ENCODE measurements around the gene MICU2. TPM values are rescaled to one million over a fixed set of nuclear protein-coding genes. Genes with fewer than 3 reads are reported as not detected.

Gene MICU2
- total RNA-seq, 4 donors from 2014 or later, result 31.6 to 39.5 (median 36.0) TPM

DNA sequence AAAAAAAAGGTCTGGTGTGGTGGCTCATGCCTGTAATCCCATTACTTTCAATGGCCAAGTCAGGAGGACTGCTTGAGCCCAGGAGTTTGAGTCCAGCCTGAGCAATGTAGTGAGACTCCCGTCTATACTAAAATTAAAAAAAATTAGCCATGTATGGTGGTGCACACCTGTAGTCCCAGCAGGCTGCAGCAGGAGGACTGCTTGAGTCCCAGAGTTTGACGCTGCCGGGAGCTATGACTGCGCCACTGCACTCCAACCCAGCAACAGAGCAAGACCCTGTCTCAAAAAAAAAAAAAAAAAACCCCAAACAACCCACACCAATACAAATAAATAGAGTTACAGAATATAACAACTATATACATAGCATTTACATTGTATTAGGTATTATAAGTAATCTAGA lies 65.7 kb downstream of the MICU2 start:
- intact Hi-C loops (cut with DNase I), result no loop called here
- H3K36me3 ChIP-seq, result peaks cover 0 to 20% (median 0%) of the 10 kb centered on the region in 4 donors
- no peak overlapping the region for H3K4me3 ChIP-seq
- no peaks in the 10 kb centered on the region for H3K9me3 ChIP-seq
- TF ChIP-seq POLR2A (IDR thresholded peaks at IDR 0.05; ENCODE audit: low read depth), result no peak
- TF ChIP-seq POLR2AphosphoS5 (IDR thresholded peaks at IDR 0.05), result no peak
- no peak for TF ChIP-seq EP300 (IDR thresholded peaks at IDR 0.05)
- TF ChIP-seq, protein P1, sequence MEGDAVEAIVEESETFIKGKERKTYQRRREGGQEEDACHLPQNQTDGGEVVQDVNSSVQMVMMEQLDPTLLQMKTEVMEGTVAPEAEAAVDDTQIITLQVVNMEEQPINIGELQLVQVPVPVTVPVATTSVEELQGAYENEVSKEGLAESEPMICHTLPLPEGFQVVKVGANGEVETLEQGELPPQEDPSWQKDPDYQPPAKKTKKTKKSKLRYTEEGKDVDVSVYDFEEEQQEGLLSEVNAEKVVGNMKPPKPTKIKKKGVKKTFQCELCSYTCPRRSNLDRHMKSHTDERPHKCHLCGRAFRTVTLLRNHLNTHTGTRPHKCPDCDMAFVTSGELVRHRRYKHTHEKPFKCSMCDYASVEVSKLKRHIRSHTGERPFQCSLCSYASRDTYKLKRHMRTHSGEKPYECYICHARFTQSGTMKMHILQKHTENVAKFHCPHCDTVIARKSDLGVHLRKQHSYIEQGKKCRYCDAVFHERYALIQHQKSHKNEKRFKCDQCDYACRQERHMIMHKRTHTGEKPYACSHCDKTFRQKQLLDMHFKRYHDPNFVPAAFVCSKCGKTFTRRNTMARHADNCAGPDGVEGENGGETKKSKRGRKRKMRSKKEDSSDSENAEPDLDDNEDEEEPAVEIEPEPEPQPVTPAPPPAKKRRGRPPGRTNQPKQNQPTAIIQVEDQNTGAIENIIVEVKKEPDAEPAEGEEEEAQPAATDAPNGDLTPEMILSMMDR (IDR thresholded peaks at IDR 0.05), result no peak
- no peak for DNase-seq (ENCODE audit: extremely low spot score)
- 94% methylated on average over 4 of the region's 4 CpGs for WGBS
- H3K27ac ChIP-seq (replicated peaks in 1 of 4), result no peak overlapping the region
- H3K27me3 ChIP-seq, result no peaks in the 10 kb centered on the region
- H3K4me1 ChIP-seq, result no peaks in the 10 kb centered on the region

DNA sequence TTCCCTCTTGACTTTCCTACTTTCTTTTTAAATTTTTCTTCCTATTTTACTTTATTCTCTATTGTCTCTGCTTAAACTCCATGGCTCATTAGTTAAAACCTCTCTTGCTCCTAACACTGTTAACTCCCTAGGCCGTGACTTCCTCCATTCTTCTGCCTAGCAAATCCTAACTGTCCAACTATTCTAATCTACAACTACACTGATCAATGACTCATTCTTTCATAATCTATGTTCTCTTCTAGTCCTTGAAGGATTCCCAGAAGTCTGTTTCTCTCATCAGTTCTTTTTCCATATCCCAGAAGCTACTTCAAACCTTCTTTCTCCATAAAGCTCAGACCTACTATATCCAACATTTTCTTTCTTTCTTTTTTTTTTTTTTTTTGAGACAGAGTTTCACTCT lies 66.9 kb downstream of the MICU2 start:
- TF ChIP-seq, protein P1 (IDR thresholded peaks at IDR 0.05), result no peak
- TF ChIP-seq POLR2AphosphoS5 (IDR thresholded peaks at IDR 0.05) (no peak), EP300 (IDR thresholded peaks at IDR 0.05) (no peak), POLR2A (IDR thresholded peaks at IDR 0.05; ENCODE audit: low read depth) (no peak)
- intact Hi-C loops (cut with DNase I), result no loop called here
- no peaks in the 10 kb centered on the region for H3K27me3 ChIP-seq
- H3K9me3 ChIP-seq, result no peaks in the 10 kb centered on the region
- H3K4me3 ChIP-seq, result no peak overlapping the region
- H3K4me1 ChIP-seq, result no peaks in the 10 kb centered on the region
- DNase-seq (ENCODE audit: extremely low spot score), result no peak
- 91% methylated on average over 1 of the region's 1 CpG for WGBS
- H3K36me3 ChIP-seq, result peaks cover 0 to 20% (median 0%) of the 10 kb centered on the region in 4 donors
- H3K27ac ChIP-seq (replicated peaks in 1 of 4), result no peak overlapping the region

DNA sequence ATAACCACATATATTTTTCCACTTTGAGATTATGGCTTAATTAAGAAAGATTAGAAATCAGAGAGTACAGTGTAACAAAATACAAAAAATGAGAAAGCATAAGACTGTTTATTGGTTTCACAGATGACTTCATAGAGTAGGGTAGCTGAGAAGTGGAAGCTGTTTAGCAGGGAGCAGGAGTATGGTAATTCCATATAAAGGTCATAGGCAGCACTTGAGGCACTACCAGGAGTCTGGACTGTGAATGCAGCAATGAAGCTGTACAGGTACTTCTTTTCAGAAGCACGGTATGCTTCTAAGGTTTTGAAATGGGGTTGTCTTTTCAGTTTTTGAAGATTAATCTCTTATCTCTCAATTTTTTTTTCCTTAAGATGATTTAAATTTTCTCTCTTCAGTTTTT lies 69.2 kb downstream of the MICU2 start:
- Histone ChIP-seq H3K9me3 (no peaks in the 10 kb centered on the region), H3K36me3 (peaks cover 0 to 24% (median 0%) of the 10 kb centered on the region in 4 donors), H3K27me3 (no peaks in the 10 kb centered on the region), H3K27ac (replicated peaks in 1 of 4) (no peak overlapping the region), H3K4me1 (no peaks in the 10 kb centered on the region), H3K4me3 (no peak overlapping the region)
- 100% methylated on average over 1 of the region's 1 CpG for WGBS
- TF ChIP-seq, protein P1 (IDR thresholded peaks at IDR 0.05), result no peak
- TF ChIP-seq POLR2A (IDR thresholded peaks at IDR 0.05; ENCODE audit: low read depth) (no peak), POLR2AphosphoS5 (IDR thresholded peaks at IDR 0.05) (no peak), EP300 (IDR thresholded peaks at IDR 0.05) (no peak)
- no peak for DNase-seq (ENCODE audit: extremely low spot score)
- intact Hi-C loops (cut with DNase I), result no loop called here

DNA sequence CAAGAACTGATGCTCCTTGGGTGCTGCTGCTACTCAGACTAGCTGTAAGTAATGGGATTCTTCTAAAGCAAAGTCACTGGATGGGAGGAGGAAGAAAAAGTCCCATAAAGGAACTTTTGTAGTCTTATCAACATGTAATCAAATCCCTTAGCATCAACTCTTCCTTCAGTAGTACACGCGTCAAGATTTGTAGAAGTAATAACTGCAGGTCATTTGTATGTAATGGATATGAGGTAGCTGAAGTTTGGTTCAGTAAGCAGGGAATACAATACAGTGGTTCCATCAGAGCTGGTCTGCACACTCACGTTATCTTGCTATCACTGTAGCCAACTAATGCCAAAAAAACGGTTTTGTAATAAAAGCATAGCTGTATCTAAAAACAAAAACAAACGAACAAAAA lies 72.5 kb downstream of the MICU2 start:
- no peak for DNase-seq (ENCODE audit: extremely low spot score)
- H3K36me3 ChIP-seq, result peaks cover 0 to 19% (median 3%) of the 10 kb centered on the region in 4 donors
- no peak for TF ChIP-seq POLR2A (IDR thresholded peaks at IDR 0.05; ENCODE audit: low read depth)
- no peak for TF ChIP-seq EP300 (IDR thresholded peaks at IDR 0.05)
- TF ChIP-seq POLR2AphosphoS5 (IDR thresholded peaks at IDR 0.05), result no peak
- TF ChIP-seq, protein P1 (IDR thresholded peaks at IDR 0.05), result no peak
- H3K4me3 ChIP-seq, result no peak overlapping the region
- H3K27ac ChIP-seq (replicated peaks in 1 of 4), result no peak overlapping the region
- H3K4me1 ChIP-seq, result no peaks in the 10 kb centered on the region
- intact Hi-C loops (cut with DNase I), result no loop called here
- H3K27me3 ChIP-seq, result no peaks in the 10 kb centered on the region
- H3K9me3 ChIP-seq, result no peaks in the 10 kb centered on the region
- WGBS, result 94% methylated on average over 5 of the region's 5 CpGs

DNA sequence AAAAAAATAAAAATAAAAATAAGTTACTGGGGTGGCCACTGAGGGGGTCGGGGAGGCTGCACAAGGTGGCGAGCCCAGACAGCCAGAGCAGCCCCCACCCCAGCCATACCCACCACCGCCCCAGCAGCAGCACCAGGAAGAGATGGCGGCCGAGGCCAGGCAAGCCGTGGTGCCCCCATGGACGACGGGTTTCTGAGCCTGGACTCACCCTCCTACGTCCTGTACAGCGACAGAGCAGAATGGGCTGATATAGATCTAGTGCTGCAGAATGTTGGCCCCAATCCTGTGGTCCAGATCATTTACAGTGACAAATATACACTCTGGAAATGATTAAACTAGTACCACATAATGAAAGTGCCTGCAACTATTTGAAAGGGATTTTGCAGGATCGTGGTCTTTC lies 73.3 kb downstream of the MICU2 start:
- 88% methylated on average over 11 of the region's 11 CpGs for WGBS
- Histone ChIP-seq H3K36me3 (peaks cover 0 to 19% (median 3%) of the 10 kb centered on the region in 4 donors), H3K9me3 (no peaks in the 10 kb centered on the region), H3K4me3 (no peak overlapping the region), H3K27me3 (no peaks in the 10 kb centered on the region), H3K27ac (replicated peaks in 1 of 4) (no peak overlapping the region), H3K4me1 (no peaks in the 10 kb centered on the region)
- DNase-seq (ENCODE audit: extremely low spot score), result no peak
- TF ChIP-seq POLR2A (IDR thresholded peaks at IDR 0.05; ENCODE audit: low read depth) (no peak), EP300 (IDR thresholded peaks at IDR 0.05) (no peak)
- TF ChIP-seq, protein P1 (IDR thresholded peaks at IDR 0.05), result no peak
- intact Hi-C loops (cut with DNase I), result no loop called here
